Measurements from ENCODE around the gene SMG9. TPM values are rescaled to one million over a fixed set of nuclear protein-coding genes. Genes with fewer than 3 reads are reported as not detected.
"Not testable (repeated sequence)": the region's sequence is repeated elsewhere in the genome, so short reads cannot be mapped to it uniquely, and the experiment has no call there.

The SMG9 gene
- total and polyA plus RNA-seq, 2 experiments from 2014 or later = 54.1 to 59.5 TPM

- no peak for TF ChIP-seq CTCF (IDR thresholded peaks at IDR 0.05; ENCODE audit: low read depth, low read length)
- H3K4me1 ChIP-seq (ENCODE audit: low read depth) = peaks cover 4% of the 10 kb centered on the region
- no peak overlapping the region for H3K4me3 ChIP-seq
- no peak overlapping the region for H3K27ac ChIP-seq
- DNase-seq (ENCODE audit: low read depth in 1 of 2, low spot score in 1 of 2) = no peak
- no peaks in the 10 kb centered on the region for H3K9me3 ChIP-seq (ENCODE audit: low read depth)
- no peaks in the 10 kb centered on the region for H3K36me3 ChIP-seq
- peaks cover 44% of the 10 kb centered on the region for H3K27me3 ChIP-seq
These were observed 23.9 kb upstream of the SMG9 start for GRCh38 chr19:43778651-43779050.

GRCh38 chr19:43777163-43777695 is 22.5 kb upstream of the SMG9 start:
- DNase-seq (ENCODE audit: low read depth in 1 of 2, low spot score in 1 of 2) = no peak
- H3K4me3 ChIP-seq = no peak overlapping the region

GRCh38 chr19:43776286-43776685 is 21.5 kb upstream of the SMG9 start:
- Histone ChIP-seq H3K27ac (no peak overlapping the region), H3K27me3 (peaks cover 65% of the 10 kb centered on the region), H3K36me3 (no peaks in the 10 kb centered on the region), H3K9me3 (ENCODE audit: low read depth) (no peaks in the 10 kb centered on the region), H3K4me1 (ENCODE audit: low read depth) (peaks cover 4% of the 10 kb centered on the region), H3K4me3 (no peak overlapping the region)
- DNase-seq (ENCODE audit: low read depth in 1 of 2, low spot score in 1 of 2) = no peak
- no peak for TF ChIP-seq CTCF (IDR thresholded peaks at IDR 0.05; ENCODE audit: low read depth, low read length)

More at GRCh38 chr19:43777163-43777695, 22.5 kb upstream of the SMG9 start:
- TF ChIP-seq CTCF (IDR thresholded peaks at IDR 0.05; ENCODE audit: low read depth, low read length) = no peak
- Histone ChIP-seq H3K27ac (no peak overlapping the region), H3K4me1 (ENCODE audit: low read depth) (peaks cover 4% of the 10 kb centered on the region), H3K9me3 (ENCODE audit: low read depth) (no peaks in the 10 kb centered on the region), H3K27me3 (peaks cover 58% of the 10 kb centered on the region), H3K36me3 (no peaks in the 10 kb centered on the region)

- Histone ChIP-seq H3K27me3 (peaks cover 74% of the 10 kb centered on the region), H3K9me3 (ENCODE audit: low read depth) (no peaks in the 10 kb centered on the region)
- no peak for TF ChIP-seq CTCF (IDR thresholded peaks at IDR 0.05; ENCODE audit: low read depth, low read length)
These were observed 20.6 kb upstream of the SMG9 start for GRCh38 chr19:43775299-43775890.

GRCh38 chr19:43774940-43775258 is 20.1 kb upstream of the SMG9 start:
- Histone ChIP-seq H3K27me3 (peaks cover 79% of the 10 kb centered on the region), H3K4me3 (peak overlapping the region; percentile 6)
- H3K27ac ChIP-seq; H3K36me3 ChIP-seq; H3K9me3 ChIP-seq (ENCODE audit: low read depth); H3K4me1 ChIP-seq (ENCODE audit: low read depth): not testable (repeated sequence)
- DNase-seq (ENCODE audit: low read depth in 1 of 2, low spot score in 1 of 2) = peak in 1 of 2 donors; percentile 47

More at GRCh38 chr19:43775299-43775890, 20.6 kb upstream of the SMG9 start:
- Histone ChIP-seq H3K4me3 (no peak overlapping the region), H3K36me3 (no peaks in the 10 kb centered on the region), H3K27ac (no peak overlapping the region), H3K4me1 (ENCODE audit: low read depth) (peaks cover 4% of the 10 kb centered on the region)
- no peak for DNase-seq (ENCODE audit: low read depth in 1 of 2, low spot score in 1 of 2)

GRCh38 chr19:43774103-43774939 is 19.6 kb upstream of the SMG9 start:
- Histone ChIP-seq H3K27ac (no peak overlapping the region), H3K36me3 (no peaks in the 10 kb centered on the region), H3K4me3 (peak overlapping the region; percentile 6), H3K9me3 (ENCODE audit: low read depth) (no peaks in the 10 kb centered on the region), H3K27me3 (peaks cover 84% of the 10 kb centered on the region), H3K4me1 (ENCODE audit: low read depth) (peaks cover 4% of the 10 kb centered on the region)
- DNase-seq (ENCODE audit: low read depth in 1 of 2, low spot score in 1 of 2) = peak; percentile 69 to 86
- peak; percentile 74 for TF ChIP-seq CTCF (IDR thresholded peaks at IDR 0.05; ENCODE audit: low read depth, low read length)
